ENCODE results near the gene LCMT1. TPM values are rescaled to one million over a fixed set of nuclear protein-coding genes. Genes with fewer than 3 reads are reported as not detected.

The LCMT1 gene
- total and polyA plus RNA-seq, 9 of the 15 experiments (the other 6 are each of a cell fraction or from before 2014, with no cell fraction given): 20.0 to 42.8 (median 32.3) TPM

DNA sequence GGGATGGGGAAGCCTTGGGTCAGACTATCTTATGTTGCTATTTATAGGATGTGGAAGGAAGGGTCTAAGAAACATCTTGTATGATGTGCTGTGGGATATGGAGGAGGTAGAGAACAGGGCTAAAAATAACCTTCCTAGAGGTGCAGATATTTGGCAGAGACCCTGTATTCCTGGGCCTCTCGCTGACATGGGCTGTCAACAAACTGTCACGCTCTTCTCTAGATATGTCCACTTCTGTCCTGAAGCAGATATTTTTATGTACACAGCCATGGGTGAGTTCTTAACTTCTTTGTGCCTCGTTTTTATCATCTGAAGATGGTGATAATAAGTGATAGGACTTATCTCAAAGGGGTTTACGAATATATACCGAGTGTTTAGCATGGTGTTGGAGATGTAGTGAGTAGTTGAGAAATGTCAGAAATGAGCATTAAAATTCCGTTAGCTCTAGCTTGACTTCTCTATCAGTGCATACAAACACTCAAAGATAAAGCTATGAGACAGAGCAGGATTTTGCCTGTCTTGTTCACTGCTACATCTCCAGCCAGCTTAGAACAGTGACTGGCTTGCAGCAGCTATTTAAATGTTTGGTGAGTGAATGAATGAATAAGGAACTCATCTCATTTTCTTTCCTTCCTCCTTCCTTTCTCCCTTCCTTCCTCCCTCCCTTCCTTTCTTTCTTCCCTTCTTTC, 102.3 kb downstream of the LCMT1 start (continued):
- TF ChIP-seq MAZ (CRISPR knock-in tag; conservative IDR thresholded peaks at IDR 0.05 in 1 of 2, IDR thresholded peaks at IDR 0.05 in 1 of 2): no peak
- no peak for TF ChIP-seq NR1H2 (CRISPR knock-in tag; IDR thresholded peaks at IDR 0.05)
- TF ChIP-seq, protein P1, sequence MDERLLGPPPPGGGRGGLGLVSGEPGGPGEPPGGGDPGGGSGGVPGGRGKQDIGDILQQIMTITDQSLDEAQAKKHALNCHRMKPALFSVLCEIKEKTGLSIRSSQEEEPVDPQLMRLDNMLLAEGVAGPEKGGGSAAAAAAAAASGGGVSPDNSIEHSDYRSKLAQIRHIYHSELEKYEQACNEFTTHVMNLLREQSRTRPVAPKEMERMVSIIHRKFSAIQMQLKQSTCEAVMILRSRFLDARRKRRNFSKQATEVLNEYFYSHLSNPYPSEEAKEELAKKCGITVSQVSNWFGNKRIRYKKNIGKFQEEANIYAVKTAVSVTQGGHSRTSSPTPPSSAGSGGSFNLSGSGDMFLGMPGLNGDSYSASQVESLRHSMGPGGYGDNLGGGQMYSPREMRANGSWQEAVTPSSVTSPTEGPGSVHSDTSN (CRISPR knock-in tag; IDR thresholded peaks at IDR 0.05; ENCODE audit: low read depth): no peak
- TF ChIP-seq, protein P1 (tag; conservative IDR thresholded peaks at IDR 0.05; ENCODE audit: low read depth): peak; percentile 82
- no peak for TF ChIP-seq FUS (optimal IDR thresholded peaks at IDR 0.05; ENCODE audit: low read depth, low read length)
- TF ChIP-seq ZNF121 (CRISPR knock-in tag; conservative IDR thresholded peaks at IDR 0.05): no peak
- TF ChIP-seq ZNF696 (CRISPR knock-in tag; conservative IDR thresholded peaks at IDR 0.05): no peak
- peak; percentile 68; the same call in 1 of the 2 replicates for TF ChIP-seq MEF2A (IDR thresholded peaks at IDR 0.05; ENCODE audit: control insufficient read depth, low read depth, low read length)
- peak; percentile 80 for TF ChIP-seq ARID1B (IDR thresholded peaks at IDR 0.05)
- TF ChIP-seq, protein P2, sequence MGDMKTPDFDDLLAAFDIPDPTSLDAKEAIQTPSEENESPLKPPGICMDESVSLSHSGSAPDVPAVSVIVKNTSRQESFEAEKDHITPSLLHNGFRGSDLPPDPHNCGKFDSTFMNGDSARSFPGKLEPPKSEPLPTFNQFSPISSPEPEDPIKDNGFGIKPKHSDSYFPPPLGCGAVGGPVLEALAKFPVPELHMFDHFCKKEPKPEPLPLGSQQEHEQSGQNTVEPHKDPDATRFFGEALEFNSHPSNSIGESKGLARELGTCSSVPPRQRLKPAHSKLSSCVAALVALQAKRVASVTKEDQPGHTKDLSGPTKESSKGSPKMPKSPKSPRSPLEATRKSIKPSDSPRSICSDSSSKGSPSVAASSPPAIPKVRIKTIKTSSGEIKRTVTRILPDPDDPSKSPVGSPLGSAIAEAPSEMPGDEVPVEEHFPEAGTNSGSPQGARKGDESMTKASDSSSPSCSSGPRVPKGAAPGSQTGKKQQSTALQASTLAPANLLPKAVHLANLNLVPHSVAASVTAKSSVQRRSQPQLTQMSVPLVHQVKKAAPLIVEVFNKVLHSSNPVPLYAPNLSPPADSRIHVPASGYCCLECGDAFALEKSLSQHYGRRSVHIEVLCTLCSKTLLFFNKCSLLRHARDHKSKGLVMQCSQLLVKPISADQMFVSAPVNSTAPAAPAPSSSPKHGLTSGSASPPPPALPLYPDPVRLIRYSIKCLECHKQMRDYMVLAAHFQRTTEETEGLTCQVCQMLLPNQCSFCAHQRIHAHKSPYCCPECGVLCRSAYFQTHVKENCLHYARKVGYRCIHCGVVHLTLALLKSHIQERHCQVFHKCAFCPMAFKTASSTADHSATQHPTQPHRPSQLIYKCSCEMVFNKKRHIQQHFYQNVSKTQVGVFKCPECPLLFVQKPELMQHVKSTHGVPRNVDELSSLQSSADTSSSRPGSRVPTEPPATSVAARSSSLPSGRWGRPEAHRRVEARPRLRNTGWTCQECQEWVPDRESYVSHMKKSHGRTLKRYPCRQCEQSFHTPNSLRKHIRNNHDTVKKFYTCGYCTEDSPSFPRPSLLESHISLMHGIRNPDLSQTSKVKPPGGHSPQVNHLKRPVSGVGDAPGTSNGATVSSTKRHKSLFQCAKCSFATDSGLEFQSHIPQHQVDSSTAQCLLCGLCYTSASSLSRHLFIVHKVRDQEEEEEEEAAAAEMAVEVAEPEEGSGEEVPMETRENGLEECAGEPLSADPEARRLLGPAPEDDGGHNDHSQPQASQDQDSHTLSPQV (IDR thresholded peaks at IDR 0.05): no peak
- peak; percentile 49 for TF ChIP-seq CCNT2 (IDR thresholded peaks at IDR 0.05; ENCODE audit: borderline replicate concordance, extremely low read depth, insufficient read length, low read depth, low read length)
- TF ChIP-seq, protein P3, sequence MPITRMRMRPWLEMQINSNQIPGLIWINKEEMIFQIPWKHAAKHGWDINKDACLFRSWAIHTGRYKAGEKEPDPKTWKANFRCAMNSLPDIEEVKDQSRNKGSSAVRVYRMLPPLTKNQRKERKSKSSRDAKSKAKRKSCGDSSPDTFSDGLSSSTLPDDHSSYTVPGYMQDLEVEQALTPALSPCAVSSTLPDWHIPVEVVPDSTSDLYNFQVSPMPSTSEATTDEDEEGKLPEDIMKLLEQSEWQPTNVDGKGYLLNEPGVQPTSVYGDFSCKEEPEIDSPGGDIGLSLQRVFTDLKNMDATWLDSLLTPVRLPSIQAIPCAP (CRISPR knock-in tag; IDR thresholded peaks at IDR 0.05; ENCODE audit: borderline replicate concordance): no peak
- TF ChIP-seq, protein P4, sequence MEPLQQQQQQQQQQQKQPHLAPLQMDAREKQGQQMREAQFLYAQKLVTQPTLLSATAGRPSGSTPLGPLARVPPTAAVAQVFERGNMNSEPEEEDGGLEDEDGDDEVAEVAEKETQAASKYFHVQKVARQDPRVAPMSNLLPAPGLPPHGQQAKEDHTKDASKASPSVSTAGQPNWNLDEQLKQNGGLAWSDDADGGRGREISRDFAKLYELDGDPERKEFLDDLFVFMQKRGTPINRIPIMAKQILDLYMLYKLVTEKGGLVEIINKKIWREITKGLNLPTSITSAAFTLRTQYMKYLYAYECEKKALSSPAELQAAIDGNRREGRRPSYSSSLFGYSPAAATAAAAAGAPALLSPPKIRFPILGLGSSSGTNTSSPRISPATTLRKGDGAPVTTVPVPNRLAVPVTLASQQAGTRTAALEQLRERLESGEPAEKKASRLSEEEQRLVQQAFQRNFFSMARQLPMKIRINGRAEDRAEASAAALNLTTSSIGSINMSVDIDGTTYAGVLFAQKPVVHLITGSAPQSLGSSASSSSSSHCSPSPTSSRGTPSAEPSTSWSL (CRISPR knock-in tag; IDR thresholded peaks at IDR 0.05; ENCODE audit: borderline replicate concordance): no peak

Measured in K562 (cell line).